WI38 (cell line): ENCODE measurements around the gene NLRP11.

Experiments
- H3K4me3 ChIP-seq: 2 replicates; pipeline ENCODE4 v1.5.1; 2011; ENCODE audit warnings: low read depth, mild to moderate bottlenecking, control low read depth, low read length
- TF ChIP-seq, protein P1 (sequence below): IDR thresholded peaks from 2 replicates; pipeline ENCODE4 v1.5.1; 2012; ENCODE audit warnings: low read depth, mild to moderate bottlenecking, control low read depth, low read length

The NLRP11 gene

DNA sequence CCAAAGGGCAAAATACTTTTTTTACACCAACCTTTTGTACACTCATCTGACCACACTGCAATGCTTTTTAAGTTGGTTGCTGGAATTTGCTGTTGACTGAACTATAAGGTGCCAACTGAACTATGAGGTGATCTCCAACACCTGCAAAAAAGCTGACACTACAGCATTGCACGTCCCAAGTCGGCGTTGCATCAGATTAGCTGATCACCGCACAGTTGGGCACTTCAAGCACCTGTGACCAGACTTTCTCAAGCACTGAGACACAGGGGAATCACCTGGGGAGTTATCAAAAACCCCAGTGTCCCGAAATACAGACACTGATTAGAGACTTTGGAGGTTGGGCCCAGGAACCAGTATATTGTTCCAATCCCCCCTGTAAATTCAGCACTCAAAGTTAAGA is 1.1 kb downstream of the NLRP11 start:
- no peak overlapping the region for H3K4me3 ChIP-seq
- TF ChIP-seq, protein P1, sequence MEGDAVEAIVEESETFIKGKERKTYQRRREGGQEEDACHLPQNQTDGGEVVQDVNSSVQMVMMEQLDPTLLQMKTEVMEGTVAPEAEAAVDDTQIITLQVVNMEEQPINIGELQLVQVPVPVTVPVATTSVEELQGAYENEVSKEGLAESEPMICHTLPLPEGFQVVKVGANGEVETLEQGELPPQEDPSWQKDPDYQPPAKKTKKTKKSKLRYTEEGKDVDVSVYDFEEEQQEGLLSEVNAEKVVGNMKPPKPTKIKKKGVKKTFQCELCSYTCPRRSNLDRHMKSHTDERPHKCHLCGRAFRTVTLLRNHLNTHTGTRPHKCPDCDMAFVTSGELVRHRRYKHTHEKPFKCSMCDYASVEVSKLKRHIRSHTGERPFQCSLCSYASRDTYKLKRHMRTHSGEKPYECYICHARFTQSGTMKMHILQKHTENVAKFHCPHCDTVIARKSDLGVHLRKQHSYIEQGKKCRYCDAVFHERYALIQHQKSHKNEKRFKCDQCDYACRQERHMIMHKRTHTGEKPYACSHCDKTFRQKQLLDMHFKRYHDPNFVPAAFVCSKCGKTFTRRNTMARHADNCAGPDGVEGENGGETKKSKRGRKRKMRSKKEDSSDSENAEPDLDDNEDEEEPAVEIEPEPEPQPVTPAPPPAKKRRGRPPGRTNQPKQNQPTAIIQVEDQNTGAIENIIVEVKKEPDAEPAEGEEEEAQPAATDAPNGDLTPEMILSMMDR: no peak

DNA sequence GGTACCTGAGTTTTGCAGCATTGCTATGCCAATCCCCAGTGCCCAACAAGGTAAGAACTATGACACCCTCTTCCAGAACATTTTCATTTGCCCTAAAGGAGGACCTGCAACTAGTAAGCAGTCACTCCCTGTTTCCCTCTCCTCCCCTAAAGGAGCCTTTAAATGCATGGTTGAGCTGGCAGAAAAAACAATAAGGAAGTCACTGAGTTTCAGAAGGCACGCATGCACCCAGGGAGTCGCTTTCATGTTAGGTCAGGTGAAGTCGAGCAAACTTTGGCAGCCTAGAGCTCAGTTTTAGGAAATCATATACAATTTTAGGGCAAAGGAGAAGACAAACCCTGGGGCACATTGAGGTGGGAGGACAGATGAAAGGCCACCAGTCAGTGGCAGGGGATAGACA is 11.8 kb downstream of the NLRP11 start:
- H3K4me3 ChIP-seq: no peak overlapping the region
- TF ChIP-seq, protein P1: no peak

DNA sequence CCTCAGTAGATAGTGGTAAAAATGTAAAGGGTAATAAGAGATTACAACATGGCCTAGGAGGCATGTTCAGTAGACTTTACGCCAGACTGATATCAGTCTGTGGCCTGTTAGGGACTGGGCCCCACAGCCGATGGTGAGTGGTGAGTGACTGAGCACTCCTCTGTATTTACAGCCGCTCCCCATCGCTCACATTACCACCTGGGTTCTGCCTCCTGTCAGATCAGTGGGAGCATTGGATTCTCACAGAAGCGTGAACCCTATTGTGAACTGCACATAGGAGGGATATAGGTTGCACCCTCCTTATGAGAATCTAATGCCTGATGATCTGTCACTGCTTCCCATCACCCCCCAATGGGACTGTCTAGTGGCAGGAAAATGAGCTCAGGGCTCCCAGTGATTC is 17.9 kb downstream of the NLRP11 start:
- TF ChIP-seq, protein P1: no peak
- no peak overlapping the region for H3K4me3 ChIP-seq

DNA sequence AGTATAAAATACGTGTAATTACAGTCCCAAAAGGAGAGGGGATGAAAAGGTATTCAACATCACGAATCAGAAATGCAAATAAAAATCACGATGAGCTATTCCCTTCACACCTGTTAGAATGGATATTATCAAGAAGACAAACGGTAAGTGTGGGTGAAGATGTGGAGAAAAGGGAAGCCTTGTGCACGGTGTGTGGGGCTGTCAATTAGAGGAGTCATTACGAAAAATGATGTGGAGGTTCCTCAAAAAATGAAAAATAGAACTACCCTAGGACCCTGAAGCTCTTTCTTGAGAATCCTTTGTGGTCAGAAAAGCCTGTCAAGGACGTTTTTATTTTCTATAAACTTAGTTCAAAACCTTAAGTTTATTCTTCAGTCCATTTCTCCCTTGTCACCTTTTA is 19.4 kb downstream of the NLRP11 start:
- H3K4me3 ChIP-seq: no peak overlapping the region
- TF ChIP-seq, protein P1: no peak

DNA sequence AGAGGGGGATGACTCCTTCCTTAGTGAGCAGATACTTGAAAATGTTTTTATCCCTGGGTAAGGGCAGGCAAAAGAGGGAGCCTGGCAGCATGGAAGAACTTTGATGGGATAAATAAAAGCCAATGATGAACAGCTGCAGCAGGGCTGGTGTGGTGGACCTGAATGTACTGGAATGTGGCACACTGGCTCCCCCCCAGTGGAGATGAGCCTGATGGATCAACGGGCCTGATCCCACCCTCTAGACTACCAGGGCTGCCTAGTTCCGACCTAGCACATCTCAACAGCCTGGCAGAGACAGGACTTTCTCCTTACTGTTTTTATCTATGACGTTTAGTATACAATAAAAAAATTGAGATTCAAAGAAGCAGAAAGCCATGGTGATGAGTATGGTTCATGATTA is 20.5 kb downstream of the NLRP11 start:
- H3K4me3 ChIP-seq: no peak overlapping the region
- TF ChIP-seq, protein P1: no peak

DNA sequence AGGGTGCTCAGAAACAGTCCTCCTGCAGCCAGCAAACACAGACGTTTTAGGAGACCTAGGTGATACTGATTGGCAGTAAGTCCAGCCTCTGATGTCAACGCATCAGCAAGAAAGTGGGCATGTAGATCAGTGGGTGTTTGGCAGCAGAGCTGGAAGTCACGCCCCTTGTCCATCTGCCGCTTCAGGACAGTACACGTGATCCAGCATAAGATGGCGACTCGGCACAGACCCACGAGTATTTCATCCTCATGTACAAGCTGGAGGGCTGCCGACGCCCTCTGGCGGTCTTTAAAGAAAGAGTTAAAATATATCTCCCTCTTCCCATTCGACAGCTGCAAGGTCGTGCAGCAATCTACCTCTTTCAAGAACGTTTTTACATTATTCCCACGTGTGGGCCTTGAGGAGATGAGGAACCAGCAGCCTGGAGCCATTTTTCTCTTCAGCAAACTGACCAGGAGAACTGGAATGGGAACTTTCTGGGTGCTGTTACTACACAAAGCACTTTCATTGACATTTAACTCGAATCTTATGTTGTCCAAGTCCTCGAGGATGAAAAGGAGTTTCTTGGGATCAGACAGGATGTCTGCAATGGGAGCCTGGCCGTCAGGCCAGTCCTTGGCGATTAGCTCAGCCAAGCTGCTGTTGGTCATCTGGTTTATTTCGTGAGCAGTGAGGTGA is 22.3 kb downstream of the NLRP11 start:
- TF ChIP-seq, protein P1: no peak; the same call in 1 of the 2 replicates
- H3K4me3 ChIP-seq: no peak overlapping the region

DNA sequence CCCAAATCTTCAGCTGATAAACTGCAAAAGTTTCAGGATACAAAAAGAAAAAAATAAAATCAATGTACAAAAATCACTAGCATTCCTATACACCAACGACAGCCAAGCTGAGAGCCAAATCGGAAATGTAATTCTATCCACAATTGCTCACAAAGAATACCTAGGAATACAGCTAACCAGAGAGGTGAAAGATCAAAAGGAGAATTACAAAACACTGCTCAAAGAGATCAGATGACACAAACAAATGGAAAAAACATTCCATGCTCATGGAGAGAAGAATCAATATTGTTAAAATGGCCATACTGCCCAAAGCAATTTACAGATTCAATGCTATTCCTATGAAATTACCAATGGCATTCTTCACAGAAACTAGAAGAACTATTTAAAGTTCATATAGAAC is 29.5 kb downstream of the NLRP11 start:
- TF ChIP-seq, protein P1: no peak
- H3K4me3 ChIP-seq: no peak overlapping the region
